ENCODE results near the gene HAUS3.

Gene HAUS3

GRCh38 chr4:2287594-2287915 lies 45.6 kb upstream of the HAUS3 start:
- DNase-seq (ENCODE audit: low spot score), result no peak
- TF ChIP-seq, protein P1, sequence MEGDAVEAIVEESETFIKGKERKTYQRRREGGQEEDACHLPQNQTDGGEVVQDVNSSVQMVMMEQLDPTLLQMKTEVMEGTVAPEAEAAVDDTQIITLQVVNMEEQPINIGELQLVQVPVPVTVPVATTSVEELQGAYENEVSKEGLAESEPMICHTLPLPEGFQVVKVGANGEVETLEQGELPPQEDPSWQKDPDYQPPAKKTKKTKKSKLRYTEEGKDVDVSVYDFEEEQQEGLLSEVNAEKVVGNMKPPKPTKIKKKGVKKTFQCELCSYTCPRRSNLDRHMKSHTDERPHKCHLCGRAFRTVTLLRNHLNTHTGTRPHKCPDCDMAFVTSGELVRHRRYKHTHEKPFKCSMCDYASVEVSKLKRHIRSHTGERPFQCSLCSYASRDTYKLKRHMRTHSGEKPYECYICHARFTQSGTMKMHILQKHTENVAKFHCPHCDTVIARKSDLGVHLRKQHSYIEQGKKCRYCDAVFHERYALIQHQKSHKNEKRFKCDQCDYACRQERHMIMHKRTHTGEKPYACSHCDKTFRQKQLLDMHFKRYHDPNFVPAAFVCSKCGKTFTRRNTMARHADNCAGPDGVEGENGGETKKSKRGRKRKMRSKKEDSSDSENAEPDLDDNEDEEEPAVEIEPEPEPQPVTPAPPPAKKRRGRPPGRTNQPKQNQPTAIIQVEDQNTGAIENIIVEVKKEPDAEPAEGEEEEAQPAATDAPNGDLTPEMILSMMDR (IDR thresholded peaks at IDR 0.05), result no peak
- Histone ChIP-seq H3K27ac (no peak overlapping the region), H3K4me3 (no peak overlapping the region)

DNA sequence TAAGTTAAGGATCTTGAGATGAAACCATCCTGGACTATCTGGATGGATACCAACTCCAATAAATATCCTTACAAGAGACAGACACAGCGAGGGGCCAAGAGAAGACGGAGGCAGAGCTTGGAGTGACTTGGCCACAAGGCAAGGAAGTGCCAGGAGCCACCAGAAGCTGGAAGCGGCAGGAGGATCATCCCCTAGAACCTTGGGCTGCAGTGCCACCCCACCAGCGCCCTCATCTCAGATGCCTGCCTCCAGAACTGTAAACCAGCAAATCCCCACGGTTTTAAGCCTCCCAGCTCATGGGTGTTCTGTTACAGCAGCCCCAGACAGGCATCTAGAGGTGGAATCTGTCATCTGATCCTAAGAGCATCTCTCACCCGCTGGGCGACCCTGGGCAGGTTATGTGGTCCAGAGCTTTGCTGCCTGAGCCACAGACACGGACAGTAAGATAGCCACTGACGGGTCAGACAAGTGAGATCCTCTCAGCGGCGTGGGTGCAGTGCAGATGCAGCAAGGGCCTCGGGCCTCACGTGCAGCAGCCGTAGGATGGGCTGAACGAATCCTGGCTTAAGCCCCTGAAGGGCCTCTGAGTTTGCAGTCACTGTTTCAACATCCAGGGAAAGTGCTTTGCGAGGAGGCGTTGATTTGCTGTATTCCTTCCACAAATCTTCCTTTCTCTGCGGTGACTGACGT lies 45.1 kb upstream of the HAUS3 start:
- H3K4me3 ChIP-seq, result no peak overlapping the region
- DNase-seq (ENCODE audit: low spot score), result no peak
- H3K27ac ChIP-seq, result no peak overlapping the region
- TF ChIP-seq, protein P1 (IDR thresholded peaks at IDR 0.05), result no peak

DNA sequence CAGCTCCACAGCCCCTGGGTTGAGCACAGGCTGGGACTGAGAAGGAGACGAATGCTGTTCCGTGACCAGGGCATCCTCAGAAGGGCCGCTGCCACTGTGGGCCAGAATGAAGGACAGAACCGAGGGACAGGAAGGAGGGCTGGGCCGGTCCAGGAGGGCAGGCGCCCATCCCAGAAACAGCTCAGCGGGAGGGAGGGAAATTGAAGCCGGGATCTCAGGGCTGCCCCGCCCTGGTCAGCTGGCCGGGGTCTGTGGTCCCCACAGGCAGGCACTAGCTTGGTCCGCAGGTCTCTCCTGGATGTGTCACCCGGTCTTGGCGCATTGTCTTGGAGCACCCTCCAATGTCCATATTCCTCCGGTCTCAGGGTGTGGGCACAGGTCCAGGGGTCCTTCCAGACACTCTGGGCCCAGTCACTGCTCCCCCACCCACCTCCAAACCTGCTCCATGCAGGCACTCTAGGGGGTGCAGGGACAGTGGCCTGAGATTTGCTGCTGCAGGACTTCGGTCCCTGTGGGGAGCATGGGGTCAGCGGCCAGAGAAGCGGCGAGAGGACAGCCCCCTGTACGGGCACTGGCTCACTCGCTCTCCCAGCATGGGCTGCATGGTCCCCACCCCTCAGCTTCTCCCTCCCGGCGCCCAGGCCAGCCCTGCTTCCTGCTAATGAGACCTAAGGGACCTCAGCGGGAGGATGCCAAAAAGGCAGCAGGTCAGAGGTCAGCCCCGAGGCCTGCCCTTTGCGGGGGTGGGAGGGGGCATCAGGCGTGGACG lies 43.9 kb upstream of the HAUS3 start:
- TF ChIP-seq, protein P1 (IDR thresholded peaks at IDR 0.05), result no peak
- H3K4me3 ChIP-seq, result no peak overlapping the region
- no peak overlapping the region for H3K27ac ChIP-seq
- DNase-seq (ENCODE audit: low spot score), result no peak

DNA sequence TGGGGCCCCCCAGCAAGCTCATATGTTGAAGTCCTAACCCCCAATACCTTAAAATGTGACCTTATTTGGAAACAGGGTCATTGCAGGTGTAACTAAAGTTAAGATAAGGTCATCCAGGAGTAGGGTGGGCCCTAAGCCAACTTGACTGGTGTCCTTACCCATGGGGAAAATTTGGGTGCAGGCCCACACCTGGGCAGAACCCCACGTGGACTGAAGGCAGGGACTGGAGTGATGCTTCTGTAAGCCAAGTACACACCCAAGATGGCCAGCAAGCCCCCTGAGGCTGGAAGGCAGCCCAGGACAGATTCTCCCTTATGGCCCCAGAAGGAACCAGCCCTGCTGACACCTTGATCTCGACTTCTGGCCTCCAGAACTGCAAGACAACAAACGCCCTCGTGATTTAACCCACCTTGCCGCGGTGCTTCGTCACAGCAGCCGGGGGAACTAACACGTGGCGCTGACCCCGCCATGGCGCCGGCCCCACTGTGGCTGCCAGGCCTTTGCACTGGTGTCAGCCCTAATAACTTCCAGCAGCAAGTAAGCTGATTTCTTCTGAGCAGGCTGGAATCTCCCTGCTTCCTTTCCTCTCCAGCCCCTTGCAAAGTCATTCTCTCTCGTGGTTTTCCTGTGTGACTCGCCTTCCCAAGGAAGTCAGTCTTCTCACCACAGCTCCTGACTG lies 43.2 kb upstream of the HAUS3 start:
- Histone ChIP-seq H3K4me3 (no peak overlapping the region), H3K27ac (no peak overlapping the region)
- TF ChIP-seq, protein P1 (IDR thresholded peaks at IDR 0.05), result no peak
- no peak for DNase-seq (ENCODE audit: low spot score)

DNA sequence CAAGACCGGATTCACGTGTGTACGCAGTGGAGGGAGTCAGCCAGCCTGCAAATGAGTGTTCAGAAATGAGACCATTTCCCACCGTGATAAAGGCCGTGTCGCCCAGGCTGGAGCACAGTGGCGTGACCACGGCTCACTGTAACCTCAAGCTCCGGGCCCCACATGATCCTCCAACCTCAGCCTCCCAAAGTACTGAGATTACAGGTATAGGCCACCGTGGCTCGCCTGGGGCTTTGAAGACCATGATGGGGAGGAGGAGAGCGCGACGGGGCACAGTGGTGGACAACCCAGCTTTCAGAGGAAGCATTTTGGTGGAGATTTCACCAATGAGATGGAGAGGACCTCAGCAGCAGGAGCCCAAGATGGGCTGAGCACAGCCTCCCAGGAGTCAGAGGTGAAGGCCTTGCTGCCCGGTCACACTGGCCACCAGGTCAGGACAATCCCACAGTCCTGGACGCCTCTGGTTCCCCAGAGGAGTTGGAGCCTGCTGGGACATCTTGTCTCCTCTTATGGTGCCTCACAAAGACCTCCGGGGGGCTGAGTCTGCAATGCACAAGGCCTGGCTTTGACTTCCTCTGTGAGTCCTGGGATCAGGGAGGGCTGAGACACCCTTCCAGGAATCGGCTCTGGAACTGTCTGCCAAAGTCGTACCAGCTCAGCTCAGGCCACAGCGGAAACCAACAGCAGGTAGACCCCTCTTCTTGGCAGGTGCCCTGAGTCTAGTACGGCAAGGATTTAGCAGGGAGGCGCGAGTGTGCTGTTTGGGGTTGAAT lies 42.4 kb upstream of the HAUS3 start:
- no peak overlapping the region for H3K4me3 ChIP-seq
- no peak overlapping the region for H3K27ac ChIP-seq
- TF ChIP-seq, protein P1 (IDR thresholded peaks at IDR 0.05), result no peak
- no peak for DNase-seq (ENCODE audit: low spot score)

DNA sequence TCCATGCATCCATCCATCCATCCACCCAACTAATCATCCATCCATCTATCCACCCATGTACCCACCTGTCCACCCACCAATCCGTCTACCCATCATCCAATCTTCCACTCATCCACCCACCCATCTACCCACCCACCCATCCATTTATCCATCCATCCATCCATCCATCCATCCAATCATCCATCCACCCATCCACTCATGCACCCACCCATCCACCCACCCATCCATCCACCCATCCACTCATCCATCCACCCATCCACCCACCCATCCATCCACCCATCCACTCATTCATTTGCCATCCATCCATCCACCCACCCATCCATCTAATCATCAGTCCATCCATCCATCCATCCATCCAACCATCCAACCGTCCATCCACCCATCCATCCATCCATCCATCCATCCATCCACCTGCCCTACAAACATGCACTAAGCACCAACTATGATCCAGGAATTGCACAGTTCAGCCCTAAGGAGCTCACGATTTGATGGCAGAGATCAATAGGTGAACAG lies 41.3 kb upstream of the HAUS3 start:
- TF ChIP-seq, protein P1 (IDR thresholded peaks at IDR 0.05), result no peak
- Histone ChIP-seq H3K27ac (no peak overlapping the region), H3K4me3 (no peak overlapping the region)
- DNase-seq (ENCODE audit: low spot score), result no peak
